Stimulated activated CD4-positive, alpha-beta T cell treated with anti-CD3 and anti-CD28 coated beads, Interleukin-4, amount 100 ng/mL, for 48 hours (primary cell): Measurements from ENCODE around the gene PDE4D.

Source experiments
- DNase-seq, 2 donors: peaks; one replicate each; pipeline ENCODE4 v3.0.0-alpha.2; 2020; ENCODE audit warnings: low read depth in 2 of 2

Gene PDE4D

DNA sequence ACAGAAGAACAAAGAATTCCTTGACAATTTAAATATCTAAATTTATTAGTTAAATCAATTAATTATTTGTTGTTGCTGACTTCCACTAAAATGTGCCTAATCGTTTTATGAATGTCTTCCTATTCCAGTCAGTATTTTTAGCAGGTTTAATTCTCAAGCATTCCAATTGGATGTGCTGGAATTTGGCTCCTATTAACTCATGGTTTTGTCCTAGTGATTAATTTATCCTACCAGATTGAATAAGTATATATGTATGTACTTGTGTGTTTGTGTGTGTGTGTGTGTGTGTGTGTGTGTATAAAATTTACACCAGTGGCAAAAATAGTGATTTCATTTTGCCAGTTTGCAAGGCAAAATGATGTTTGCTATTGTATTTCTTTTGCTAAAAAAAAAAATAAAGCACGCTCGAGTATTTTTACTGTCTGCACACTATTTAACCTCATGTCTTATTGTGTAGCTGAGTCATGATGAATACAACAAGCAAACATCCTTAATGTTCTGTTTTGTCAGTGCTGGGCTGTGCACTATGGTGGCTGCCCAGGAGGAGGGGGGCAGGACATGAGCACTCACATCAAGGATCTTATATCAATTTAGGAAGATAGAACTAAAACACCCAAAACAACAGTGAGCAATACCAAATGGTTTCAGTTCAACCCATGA, 375.5 kb downstream of the PDE4D start:
- no peak for DNase-seq

DNA sequence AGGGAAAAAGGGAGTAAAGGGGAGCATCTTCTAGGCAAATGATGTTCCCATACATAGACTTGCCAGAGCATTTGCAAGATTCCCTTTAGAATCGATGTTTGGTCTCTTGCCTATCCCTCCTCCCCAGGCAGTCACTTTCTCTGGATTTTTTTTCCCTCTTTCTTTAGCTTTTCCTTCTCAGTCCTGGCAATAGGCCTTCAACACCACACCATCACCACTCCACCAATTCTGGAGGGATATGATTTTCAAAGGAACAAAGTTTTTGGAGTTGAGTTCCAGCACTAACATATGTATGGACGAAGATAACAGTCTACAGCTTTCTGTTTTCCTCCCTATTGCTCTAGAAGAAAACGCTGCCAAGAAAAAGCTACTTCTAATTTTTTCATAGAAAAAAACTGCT, 377.4 kb downstream of the PDE4D start:
- DNase-seq = no peak

DNA sequence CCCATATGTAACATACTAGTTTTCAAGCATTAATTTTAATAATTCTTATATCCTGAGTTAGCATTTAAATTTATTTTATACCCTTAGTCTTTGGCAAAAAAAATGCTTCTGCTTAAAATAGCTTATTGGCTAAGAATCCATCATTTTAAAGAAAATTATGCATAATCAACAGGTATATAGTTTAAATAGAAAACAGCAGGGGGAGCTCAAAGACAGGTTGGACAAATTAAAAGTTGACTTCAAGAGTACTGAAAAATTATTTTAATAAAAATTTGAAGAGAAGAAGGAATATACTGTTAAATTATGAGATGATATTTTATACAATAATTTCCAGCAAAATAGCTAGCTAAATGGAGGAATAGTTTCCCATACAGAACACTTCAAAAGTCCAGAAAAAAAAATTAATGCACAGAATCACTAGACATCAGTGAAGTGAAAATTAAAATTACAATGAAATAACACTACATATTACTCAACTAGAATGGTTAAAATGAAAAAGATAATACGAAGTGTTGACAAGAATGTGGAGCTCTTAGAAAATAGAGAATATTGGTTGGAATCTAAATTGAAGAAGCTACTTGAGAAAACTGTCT, 387.1 kb downstream of the PDE4D start:
- no peak for DNase-seq

DNA sequence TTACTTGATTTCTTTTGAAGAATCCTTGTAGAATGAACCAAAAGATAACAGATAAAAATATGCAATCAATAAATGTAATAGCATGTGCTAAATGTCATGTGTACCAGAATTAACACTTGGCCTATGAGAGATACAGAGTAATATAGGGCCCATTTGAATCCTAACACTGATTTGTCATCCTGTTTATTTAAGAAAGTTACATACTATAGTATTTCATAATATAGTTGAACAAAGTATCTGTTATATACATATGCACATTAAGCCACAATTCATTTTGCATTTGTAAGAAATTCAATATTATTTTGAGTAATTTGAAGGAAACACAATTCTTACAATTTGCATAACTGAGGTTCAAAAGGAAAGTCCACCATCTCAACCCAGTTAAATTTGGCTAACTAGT, 389.5 kb downstream of the PDE4D start:
- DNase-seq = no peak

DNA sequence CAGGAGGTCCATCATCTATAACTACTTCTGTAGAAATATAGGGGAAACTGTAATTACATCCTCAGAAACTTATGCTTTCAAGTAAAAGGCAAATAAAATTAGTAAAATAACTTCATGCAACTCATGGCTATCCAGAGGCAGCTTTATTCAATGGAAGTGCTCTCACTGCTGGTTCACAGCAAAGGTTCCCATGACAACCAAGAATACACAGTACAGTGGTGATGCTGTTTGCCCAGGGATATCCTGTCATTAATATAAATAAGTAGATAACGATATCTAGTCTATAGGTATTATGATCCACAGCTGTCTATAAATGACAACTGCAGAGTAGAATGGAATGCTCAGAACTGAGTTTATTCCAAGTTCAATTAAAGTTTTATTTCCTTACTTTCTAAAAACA, 390.3 kb downstream of the PDE4D start:
- DNase-seq = no peak

DNA sequence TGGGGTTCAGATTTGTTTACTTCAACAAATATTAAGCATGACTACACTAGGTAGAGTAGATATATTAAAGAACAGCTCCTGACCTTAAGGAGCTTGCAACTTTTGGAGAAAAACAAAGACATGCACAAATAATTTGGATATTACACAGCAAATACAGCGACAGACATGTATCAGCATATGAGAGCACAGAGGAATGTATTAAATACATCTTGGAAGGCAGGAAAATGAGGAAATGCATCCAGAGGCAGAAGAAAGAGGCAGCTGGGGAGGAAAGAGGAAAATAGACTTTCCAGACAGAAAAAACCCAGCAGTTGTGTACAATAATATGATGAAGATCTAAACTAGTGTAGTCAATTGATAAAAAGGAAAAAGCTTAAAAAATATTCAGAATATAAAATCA, 392.2 kb downstream of the PDE4D start:
- no peak for DNase-seq

DNA sequence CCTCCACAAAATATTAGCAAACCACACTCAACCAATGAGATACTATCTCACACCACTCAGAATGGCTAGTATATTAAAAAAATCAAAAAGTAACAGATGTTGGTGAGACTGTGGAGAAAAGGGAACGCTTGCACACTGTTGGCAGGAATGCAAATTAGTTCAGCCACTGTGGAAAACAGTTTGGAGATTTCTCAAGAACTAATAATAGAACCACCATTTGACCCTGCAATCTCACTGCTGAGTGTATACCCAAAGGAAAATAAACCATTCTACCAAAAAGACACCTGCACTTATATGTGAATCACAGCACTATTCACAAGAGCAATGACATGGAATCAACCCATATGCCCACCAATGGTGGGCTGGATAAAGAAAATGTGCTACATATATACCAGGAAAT, 393.5 kb downstream of the PDE4D start:
- no peak for DNase-seq

DNA sequence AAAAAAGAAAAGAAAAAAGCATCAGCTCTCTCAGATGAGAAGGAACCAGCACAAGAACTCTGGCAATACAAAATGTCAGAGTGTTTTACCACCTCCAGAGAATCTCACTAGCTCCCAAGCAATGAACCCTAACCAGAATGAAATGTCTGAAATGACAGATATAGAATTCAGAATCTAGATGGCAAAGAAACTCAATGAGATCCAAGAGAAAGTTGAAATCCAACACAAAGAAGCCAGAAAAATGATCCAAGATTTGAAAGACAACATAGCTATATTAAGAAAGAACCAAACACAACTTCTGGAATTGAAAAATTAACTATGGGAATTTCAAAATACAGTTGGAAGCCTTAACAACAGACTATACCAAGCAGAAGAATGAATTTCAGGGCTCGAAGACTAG, 396.3 kb downstream of the PDE4D start:
- DNase-seq = no peak

DNA sequence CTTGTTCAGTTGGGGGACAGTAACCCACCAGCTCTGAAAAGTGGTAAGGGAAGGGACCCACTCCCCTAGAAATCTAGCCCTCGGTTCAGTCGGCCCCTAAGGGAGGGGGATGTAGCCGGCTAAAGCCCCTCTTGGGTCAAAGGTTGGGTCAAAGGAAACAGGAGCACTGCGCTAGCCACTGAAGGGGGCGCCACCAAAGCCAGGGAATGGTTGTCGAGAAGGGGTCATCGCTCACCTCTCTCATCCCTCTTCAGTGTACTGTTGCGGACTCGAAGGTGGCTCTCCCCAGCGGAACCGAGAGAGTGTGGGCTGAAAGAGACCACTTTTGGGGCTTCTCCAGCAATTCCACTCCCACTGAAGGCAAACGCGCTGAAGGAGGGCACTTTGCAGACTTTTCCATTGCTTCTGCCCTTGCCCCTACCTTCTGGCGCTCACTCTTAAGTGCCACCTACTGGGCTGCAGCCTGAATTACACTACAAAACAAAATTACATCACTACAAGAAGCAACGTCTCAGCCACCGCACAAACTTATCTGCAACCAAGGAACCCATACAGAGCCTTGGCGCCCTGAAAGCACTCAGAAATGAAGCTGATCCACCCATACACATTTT, 396.9 kb downstream of the PDE4D start:
- no peak for DNase-seq

DNA sequence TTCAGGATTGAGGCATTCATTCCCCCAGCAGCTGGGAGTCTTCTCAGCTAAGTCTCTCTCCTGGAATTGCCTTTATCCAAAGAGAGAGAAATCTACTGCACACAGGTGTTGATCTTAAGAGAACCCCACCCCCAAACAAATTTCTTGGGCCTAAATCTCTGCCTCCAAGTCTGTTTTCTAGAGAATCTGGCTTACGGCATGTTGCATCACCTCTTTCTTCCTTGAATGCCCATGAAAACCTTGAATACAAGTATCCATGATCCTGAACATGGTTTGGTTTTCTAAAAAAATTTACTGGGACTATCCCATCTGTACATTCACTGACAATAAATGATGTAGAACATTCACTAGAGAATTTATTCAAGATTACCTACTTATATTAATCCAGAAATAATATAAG, 401.6 kb downstream of the PDE4D start:
- no peak for DNase-seq

DNA sequence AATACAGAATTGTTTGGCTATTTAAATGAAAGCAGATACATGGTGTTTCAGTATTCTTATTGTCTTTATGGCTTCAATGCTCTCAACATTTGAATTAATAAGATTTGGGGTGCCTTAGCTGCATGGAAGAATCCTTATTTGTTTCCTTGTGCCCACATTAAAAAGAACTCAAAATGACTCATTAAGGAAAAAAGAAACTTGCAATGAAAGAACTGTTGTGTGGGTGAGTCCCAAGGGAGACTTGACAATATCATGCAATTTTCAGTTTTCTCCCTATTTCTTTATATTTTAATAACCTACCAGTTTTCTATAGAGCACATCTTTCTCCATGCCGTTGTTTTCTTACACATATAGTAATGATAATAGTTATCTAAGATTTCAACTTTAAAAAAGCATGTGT, 404.0 kb downstream of the PDE4D start:
- no peak for DNase-seq

DNA sequence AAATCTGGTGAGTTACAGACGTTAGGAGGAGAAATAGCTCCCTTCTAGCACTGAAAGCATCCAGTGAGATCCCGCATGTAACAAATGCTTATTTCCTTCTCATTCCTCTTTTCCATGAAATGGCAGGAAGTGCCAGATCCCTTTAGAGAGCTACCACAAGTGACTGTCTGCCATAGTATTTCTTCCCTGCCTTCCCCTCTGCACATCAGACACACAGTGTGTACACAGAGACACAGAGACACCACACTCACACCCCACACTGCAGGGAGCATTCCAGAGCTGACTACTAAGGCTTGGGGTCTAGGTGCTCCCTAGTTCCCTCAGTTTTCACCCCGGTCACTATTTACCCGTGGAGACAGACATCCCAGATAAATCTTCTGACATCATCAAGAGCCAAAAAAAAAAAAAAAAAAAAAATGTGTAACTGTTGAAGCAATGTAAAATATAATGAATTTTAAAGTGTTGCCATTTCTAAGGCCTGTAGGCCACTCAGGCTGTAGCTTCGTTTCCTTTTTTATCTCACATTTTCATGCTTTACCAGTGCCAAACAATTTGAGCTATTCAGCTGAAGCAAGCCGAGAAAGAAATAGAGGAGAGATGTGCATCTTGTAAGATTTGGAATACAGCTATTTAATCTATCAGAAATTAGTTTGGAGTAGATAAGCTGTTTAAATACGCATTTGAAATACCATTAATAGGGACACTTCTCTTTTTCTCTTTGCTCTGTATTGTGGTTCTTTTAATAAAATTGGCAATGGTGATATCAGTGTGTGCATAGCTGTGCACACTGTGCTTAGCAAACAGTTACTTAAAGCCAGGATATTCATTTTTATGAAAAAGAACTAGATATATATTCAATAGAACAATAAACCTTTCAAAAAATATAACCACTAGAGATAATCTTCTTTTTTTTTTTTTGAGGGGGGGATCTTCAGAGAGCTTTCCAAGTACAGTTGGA, 405.5 kb downstream of the PDE4D start:
- DNase-seq = no peak

DNA sequence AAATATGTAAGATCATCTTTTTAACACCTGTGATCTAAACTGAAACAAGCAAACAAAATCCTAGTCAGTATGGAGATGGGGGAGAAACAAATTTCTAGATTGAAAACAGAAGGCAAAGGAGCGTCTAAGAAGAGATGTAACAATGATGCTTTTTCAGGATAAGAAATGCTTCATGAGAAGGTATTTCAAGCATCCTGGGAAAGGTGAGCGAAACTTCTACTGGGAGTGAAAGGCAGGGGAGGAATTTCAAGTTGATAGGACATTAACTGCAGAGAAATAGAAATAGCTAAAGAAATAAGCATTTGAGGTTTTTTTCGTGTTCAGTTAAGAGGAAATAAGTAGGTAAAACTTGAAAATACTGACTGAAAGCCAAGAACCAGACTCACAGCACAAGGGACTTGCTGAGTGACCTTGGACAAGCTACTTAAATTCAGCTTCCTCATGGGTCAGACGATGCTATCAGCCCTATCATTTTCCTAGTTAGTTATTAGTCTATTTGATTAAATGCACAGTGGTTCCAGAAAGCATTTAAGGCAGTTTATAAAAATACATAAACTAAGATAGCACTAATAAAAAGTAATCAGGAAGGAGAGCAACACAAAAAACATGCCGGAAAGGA, 406.3 kb downstream of the PDE4D start:
- no peak for DNase-seq

DNA sequence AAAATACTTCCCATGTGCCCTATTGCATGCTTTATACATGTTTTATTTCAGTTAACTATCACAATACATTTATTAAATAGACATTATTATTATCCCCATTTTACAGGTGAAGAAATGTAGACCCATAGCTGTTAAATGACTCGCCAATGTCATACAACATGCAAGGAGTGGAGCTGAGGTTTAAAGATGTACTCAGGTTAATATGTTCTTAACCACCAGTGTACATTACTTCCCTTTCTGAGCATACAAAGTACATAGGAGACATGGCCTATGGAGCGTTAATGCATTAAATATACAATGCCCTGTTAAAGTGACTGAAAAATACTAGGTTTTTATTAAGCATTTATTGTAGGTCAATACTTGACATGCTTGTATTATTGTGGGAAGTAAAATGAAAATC, 407.0 kb downstream of the PDE4D start:
- no peak for DNase-seq

DNA sequence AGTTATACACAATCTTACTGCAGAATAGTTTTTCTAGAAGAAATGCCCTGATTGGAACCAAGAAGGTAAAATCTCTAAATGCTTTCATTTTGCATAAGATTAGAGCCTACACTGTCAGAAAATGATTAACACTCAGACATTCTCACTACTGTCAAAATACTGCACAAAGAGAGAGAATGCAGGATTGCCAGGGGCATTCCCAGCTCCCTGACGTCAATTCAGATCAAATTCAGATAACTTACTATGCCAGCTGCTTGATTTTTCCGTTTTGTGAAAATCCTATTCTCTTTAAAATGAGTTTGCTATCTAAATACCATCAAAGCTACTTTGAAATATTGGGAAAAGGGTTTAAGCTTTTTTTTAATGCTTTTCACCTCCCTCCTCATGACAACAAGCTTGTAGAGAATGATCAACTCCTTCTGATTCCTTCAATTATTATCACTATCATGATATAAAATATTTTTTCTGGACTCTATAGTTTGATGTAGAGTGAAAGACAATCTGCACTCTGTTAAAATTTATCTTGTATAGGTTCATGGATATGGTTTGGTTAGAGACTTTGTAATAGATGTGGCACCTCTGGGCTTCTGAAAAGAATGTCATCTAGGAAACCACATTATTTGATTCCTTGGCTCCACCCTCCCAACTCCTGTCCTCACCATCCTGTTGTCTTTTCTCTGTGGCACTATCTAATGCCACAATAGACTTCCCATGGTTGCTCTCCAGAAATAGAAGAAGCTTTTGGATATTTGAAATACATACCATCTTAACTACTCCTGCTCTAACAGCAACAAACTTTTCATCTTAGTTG, 407.7 kb downstream of the PDE4D start:
- DNase-seq = no peak

DNA sequence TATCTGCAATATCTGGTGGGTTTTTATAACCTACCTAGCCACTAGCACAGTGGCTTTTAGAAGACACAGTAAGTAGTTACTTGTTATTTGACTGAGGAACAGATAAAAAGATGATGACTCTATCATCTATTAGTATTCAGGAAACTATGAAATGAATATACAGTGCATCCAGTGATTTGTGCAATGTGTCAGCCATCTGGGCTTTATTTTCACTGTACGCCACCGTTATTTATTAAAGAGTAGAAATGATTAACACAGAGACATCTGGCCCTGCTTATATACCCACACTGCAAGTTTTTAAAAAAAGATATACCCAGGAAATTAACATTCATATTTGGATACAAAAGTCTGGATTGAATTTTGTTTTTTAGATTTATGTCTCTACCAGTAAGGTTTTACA, 408.4 kb downstream of the PDE4D start:
- no peak for DNase-seq

DNA sequence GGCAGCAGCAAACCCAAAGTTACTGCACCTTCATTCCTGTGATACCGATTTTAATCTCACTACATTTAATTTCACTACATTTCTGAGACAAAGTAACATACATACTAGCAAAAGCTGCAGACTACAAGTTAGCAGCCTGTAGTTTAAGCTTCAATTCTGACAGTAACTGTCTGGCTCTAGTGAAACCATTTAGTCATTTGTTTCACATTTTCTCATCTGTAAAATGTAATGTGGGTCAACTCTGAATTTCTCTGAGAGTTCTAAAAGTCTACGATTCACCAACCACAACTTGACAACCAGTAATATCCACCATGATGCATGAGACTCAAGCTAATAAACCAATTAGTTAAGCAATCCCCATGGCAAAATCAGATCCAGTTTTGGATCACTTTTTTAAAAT, 408.9 kb downstream of the PDE4D start:
- no peak for DNase-seq

DNA sequence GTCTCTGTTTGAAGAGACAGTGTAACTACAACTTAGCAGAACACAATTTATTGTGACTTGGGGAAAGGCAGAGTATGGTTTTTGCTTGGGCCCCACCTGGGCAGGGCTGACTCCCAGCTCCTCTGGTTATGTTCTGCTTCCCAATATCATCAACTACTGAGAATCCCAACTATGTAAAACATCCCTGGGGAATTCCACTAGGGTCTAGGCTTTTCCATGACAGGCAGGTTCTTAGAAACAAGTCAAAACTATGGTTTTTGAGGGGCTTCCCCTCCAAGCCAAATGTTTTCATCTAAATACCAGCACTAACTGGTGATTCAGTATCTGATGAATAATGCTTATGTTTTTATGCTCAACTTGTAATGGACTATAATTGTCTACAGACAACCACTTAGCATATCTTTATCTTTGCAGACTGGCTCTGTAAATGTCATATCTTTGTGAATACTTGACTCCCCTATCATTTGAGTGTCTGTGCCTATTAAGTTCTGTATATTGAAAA, 409.5 kb downstream of the PDE4D start:
- DNase-seq = no peak

DNA sequence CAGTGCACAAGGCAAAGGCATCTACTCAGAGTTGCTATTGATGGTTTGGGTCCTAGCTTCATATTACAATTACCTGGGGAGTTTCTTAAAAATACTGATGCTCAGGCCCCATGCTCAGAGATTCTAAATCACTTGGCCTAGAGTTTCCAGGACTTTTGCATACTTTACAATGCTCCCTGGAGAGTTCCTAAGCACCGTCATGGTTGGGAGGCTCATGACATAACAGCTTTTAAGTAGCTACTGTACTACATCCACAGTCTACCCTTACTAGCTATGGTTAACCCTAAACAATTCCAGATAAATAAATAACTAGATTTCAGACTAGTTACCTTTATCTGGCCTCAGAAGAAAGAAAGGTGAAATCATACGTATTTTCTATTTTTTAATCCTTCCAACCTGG, 414.4 kb downstream of the PDE4D start:
- DNase-seq = no peak

DNA sequence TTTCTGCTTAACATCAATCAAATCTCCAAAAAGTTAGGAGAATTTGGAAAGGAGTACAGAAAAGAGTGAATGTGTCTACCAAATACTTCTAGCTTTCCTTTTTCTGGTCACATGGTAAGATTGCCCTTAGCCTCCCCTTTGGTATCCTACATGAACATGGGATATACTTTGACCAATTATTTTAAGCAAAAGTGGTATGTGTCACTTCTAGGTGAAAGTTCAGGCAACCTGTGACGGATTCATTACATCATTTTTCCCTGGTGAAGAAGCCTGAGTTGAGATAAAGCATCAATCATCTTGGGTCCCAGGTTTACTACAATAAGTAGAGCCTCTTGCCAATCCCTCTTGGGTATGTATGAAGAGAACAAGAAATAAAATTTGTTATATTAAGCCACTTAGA, 419.2 kb downstream of the PDE4D start:
- DNase-seq = no peak

DNA sequence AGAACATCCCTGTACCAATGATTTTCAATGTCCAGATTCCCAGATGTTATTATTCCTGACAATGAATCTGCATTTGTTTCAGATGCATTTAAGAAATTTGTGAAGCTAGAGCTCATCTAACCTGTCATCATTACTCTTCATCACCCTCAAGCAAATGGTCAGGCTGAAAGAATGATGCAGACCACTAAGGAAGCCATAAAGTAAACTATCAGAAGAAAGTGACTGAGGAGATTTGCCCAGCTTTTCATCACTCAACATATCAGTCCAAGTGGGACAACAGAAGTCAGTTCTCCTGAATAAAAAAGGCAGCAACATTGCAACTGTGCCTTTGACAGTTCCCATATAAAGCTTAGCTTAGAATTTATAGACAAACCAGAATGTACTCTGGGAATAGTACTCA, 419.9 kb downstream of the PDE4D start:
- no peak for DNase-seq
